ENCODE results near the gene PPP1R12C.

PPP1R12C gene

GRCh38 chr19:55146078-55146704, 28.8 kb upstream of the PPP1R12C start:
- peak; percentile 65 for DNase-seq

- DNase-seq, result peak; percentile 83
Observed at GRCh38 chr19:55145232-55145631, 27.8 kb upstream of the PPP1R12C start.

GRCh38 chr19:55141696-55142095, 24.3 kb upstream of the PPP1R12C start:
- no peak for DNase-seq

GRCh38 chr19:55137915-55138314, 20.5 kb upstream of the PPP1R12C start:
- no peak for DNase-seq

GRCh38 chr19:55136399-55137102, 19.1 kb upstream of the PPP1R12C start:
- DNase-seq, result no peak

GRCh38 chr19:55134736-55135135, 17.3 kb upstream of the PPP1R12C start:
- no peak for DNase-seq

- DNase-seq, result peak; percentile 97
Observed at GRCh38 chr19:55133639-55134444, 16.4 kb upstream of the PPP1R12C start.

GRCh38 chr19:55132453-55133129, 15.2 kb upstream of the PPP1R12C start:
- DNase-seq, result peak; percentile 43

GRCh38 chr19:55131421-55131820, 14.0 kb upstream of the PPP1R12C start:
- no peak for DNase-seq

- peak; percentile 30 for DNase-seq
Observed at GRCh38 chr19:55119053-55119452, 1.6 kb upstream of the PPP1R12C start.

- DNase-seq, result peak; percentile 67
Observed at GRCh38 chr19:55118401-55118991, 1.1 kb upstream of the PPP1R12C start.

- DNase-seq, result peak; percentile 100
Observed at GRCh38 chr19:55117663-55118391, 390 bp upstream of the PPP1R12C start.

GRCh38 chr19:55116232-55116858, 1.1 kb downstream of the PPP1R12C start:
- peak; percentile 82 for DNase-seq

GRCh38 chr19:55115446-55116065, 1.9 kb downstream of the PPP1R12C start:
- DNase-seq, result no peak

- no peak for DNase-seq
Observed at GRCh38 chr19:55114566-55115145, 2.8 kb downstream of the PPP1R12C start.

GRCh38 chr19:55113570-55114039, 3.8 kb downstream of the PPP1R12C start:
- no peak for DNase-seq

- DNase-seq, result no peak
Observed at GRCh38 chr19:55112777-55113569, 4.5 kb downstream of the PPP1R12C start.

- DNase-seq, result no peak
Observed at GRCh38 chr19:55112246-55112776, 5.1 kb downstream of the PPP1R12C start.

- DNase-seq, result no peak
Observed at GRCh38 chr19:55111238-55111831, 6.1 kb downstream of the PPP1R12C start.

All from MV-4-11 (cell line).